Activated CD4-positive, CD25-positive, alpha-beta regulatory T cell (primary cell): Measurements from ENCODE around the gene PAQR5.
"Not testable (repeated sequence)": the region's sequence is repeated elsewhere in the genome, so short reads cannot be mapped to it uniquely, and the experiment has no call there.

Experiments
- DNase-seq, 4 experiments: peaks; one replicate each; lab custom pipeline; 2025; lab: John Stamatoyannopoulos, UW

PAQR5 gene

DNA sequence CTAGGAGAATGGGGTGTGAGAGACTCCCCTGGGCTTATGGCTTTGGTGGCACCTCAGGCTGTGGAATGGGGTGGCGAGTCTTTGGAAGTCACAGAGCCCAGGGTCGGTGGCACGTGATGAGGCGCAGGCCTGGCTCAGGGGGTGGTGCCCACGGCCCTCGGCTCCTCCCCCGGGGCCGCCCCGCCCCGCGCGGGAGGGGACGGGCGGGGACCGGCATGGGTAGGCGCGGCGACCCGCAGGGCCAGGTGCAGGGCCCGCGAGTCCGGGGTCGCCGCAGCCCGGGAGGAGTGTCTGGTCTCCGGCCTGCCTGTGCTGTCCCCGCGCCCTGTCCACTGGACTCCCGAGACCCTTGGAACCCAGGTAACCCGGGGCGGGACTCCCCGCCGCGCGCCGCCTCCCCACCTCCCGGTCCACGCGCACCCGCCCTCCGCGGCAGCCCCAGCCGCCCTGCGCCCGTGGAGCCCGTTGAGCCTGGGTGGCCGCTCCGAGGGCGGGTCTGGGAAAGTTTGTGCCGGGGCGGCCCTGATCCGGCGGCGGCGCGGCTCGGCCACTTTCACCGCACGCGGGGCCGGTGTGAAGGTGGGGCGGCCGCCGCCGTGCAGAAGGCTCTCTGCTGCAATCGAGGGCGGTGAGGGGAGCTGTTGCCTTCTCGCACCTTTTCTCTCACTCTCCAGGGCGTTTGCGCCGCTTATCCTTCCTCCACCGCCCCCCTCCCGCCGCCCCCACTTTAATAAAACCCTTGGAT is at the start of gene PAQR5:
PAQR5 (plus strand) TSS at position 216 of the 745 bp plus-strand sequence. CDS start 61,169 bp downstream, outside the sequence.
- no peak for DNase-seq

DNA sequence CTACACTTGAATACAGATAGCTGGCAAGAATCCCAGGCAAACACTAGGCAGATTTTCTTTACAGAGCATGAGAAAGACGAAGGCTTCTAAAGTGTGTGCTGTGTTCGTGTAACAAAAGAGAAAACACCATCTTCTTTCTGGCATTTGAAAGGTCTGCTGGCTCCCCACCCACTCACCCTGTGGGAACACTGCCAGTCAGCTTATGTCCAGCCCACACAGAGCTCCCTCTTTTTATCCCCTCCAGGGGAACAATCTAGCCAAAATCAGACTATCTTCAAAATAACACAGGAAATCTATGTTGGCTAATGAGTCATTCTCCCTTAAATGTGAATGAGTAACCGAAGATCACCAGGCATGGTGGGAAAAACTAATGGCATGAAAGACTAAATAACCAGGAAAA is 45.6 kb upstream of the PAQR5 start:
- DNase-seq: no peak

GRCh38 chr15:69265347-69265955 is 33.3 kb upstream of the PAQR5 start:
- no peak for DNase-seq

DNA sequence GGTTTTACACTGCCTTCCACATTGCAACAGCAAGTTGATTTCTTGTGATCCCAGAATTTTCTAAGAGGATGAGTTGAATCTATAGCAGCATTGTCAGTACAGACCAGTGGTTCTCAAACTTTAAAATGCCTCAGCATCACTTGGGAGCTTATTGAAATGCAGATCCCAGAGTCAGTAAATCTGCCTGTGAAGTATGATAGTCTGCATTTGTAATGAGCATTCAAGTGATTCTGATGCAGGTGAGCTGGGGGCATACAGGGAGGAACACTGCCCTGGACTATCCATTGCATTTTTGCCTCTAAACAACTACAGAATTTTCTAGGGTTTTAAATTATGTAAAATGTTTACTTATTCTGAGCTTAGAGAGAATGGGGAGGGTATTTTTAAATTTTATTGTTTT is 27.5 kb upstream of the PAQR5 start:
- no peak for DNase-seq

- DNase-seq: no peak
These were observed 26.6 kb upstream of the PAQR5 start for GRCh38 chr15:69272139-69272538.

- no peak for DNase-seq
These were observed 25.8 kb upstream of the PAQR5 start for GRCh38 chr15:69272891-69273290.

- DNase-seq: no peak
These were observed 23.5 kb upstream of the PAQR5 start for GRCh38 chr15:69275074-69275670.

- DNase-seq: no peak
These were observed 22.7 kb upstream of the PAQR5 start for GRCh38 chr15:69275933-69276560.

- DNase-seq: no peak
These were observed 21.4 kb upstream of the PAQR5 start for GRCh38 chr15:69277316-69277715.

- DNase-seq: no peak
These were observed 19.1 kb upstream of the PAQR5 start for GRCh38 chr15:69279636-69280035.

DNA sequence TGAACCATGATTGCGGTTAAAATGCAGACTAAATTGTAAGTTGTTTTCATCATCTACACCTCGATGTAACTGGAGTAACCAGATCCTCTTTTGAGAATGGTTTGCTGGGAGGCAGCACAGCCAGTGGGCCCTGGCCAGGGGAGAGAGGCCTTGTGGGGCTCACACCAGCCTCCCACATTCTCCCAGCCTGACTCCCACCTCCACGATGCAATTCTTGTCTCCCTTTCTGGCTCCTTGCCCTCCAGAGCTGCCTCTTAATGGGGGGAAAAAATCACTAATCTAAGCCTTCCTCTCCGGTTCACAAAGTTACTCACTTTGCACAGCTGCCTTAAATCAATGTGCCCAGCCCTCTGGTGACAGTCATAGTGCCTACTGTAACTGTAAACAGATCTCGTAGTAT is 17.9 kb upstream of the PAQR5 start:
- no peak for DNase-seq

GRCh38 chr15:69282104-69282743 is 16.5 kb upstream of the PAQR5 start:
- DNase-seq: no peak

DNA sequence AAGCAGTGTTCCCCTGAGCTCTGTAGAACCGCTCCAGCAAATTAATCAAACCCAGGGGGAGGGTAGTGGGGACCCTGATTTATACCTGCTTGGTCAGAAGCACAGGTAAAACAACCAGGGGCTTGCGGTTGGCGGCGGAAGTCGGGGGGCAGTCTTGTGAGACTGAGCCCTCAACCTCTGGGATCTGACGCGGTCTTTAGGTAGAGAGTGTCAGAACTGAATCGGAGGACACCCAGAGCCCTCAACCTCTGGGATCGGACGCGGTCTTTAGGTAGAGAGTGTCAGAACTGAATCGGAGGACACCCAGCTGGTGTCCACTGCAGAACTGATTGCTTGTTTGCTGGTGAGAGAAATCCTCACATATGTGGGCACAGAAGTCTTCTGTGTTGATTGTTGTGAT is 12.9 kb upstream of the PAQR5 start:
- DNase-seq: no peak

- DNase-seq: no peak
These were observed 10.7 kb upstream of the PAQR5 start for GRCh38 chr15:69288011-69288410.

DNA sequence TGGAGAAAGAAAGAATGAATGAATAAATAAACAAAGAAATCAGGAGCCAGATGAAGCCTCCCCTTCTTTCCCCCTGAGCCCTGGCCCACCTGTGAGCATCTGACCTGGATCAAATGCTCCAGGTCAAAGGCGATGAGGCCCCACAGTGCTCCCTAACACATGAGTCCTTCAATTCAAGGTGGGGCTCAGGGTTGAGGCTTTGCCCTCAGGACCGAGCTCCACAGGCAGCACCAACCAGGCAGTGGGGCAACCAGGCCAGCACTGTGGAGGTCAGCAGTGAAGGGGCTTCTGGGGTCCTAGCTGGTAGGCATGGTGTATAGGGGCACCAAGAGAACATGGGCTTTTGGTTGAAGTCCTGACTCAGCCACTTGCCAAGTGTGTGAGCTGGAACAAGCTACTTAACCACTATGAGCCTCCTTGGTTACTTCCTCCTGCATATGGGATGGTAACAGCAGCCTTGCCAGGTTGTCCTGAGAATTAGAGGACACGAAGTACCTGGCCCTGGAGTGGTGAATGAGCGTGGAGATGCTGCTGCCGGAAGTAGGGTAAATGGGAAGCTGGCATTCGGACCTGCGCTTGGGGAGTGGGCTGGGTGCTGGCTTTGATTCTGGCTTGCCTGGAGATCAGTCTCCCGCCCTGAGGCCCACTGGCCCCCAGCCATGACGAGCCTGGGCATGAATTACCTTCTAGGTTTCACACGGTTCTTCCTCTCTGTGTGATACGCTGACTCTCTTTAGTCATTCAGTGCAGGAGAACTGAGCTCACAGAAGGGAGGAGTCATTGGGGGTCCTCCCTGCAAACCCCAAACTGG is 10.0 kb upstream of the PAQR5 start:
- DNase-seq: no peak

- no peak for DNase-seq
These were observed 9.2 kb upstream of the PAQR5 start for GRCh38 chr15:69289342-69290146.

GRCh38 chr15:69290346-69291164 is 8.2 kb upstream of the PAQR5 start:
- DNase-seq: no peak

DNA sequence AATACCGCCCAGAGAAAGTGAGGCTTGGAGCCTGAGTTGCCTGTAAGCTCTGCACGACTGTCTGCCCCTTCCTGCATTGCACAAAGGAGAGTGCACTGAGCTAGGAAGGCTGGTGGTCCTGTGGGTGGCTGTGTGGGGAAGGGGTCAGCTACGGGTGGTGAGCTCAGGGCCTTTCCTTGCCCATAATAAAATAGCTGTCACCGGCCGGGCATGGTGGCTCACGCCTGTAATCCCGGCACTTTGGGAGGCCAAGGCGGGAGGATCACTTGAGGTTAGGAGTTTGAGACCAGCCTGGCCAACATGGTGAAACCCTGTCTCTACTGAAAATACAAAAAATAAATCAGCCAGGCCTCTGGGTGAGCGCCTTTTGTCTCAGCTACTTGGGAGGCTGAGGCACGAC is 7.1 kb upstream of the PAQR5 start:
- DNase-seq: not testable (repeated sequence)

DNA sequence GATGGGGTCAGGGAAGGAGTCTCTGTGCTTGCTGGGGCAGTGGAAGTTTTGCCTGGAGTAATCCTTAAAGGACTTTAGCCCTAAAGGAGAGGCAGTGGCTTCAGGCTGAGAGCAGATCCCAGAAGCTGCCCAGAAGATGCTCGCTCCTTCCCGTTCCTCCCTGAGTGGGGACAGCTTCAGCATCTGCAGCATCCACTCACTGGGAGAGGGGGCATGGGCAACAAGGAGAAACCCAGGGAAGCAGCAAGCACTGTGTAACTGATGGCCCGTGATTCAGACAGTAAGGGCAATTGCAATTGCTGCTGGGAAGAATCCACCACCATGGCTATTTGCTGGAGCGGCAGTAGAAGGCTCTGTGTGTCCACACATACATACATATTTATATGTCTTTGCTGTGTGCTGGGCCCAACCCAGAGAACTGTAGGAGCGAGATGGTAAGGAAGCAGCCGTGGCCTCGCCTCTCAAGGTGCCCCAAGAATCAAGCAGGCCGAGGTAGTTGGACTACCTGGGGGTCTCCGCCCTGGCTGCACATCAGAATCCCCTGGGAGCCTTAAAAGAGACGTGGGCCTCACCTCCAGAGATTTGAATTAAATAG is 5.8 kb upstream of the PAQR5 start:
- DNase-seq: no peak
